H1 (cell line): ENCODE results near the gene LMNA. TPM values are rescaled to one million over a fixed set of nuclear protein-coding genes. Genes with fewer than 3 reads are reported as not detected.

Source experiments
- CREB1 ChIP-seq: IDR thresholded peaks from 2 replicates; pipeline ENCODE4 v1.6.1; 2012; ENCODE audit warnings: inconsistent platforms
- PHF8 ChIP-seq: fragments of 200-600 bp; sonication (generic); conservative IDR thresholded peaks from 2 replicates; pipeline ENCODE4 v1.7.1; 2012; ENCODE audit warnings: low read depth, mild to moderate bottlenecking, inconsistent platforms, low read length, moderate library complexity
- SP2 ChIP-seq: IDR thresholded peaks from 2 replicates; pipeline ENCODE4 v1.6.1; 2012; ENCODE audit warnings: mild to moderate bottlenecking, low read length, inconsistent platforms
- polyA plus RNA-seq, 7 experiments: library from polyadenylated mRNA; depleted of rRNA in 3 of 7; stranded (reverse) in 5 of 7; unstranded in 2 of 7; fragments of >200 nt in 5 of 7; fragments of 200-250 nt in 2 of 7; gene quantifications; 1 replicate in 5 of 7; 2 replicates in 1 of 7; 4 replicates in 1 of 7; pipeline versions ENCODE4 v1.2.1 to v1.2.3, GENCODE V29; 2011 to 2013; ENCODE audit warnings: missing spikeins in 2 of 7, mixed read lengths in 2 of 7
- total RNA-seq: library from RNA; stranded (reverse); fragmentation: NEBNext Ultra II Directional; extraction: Animal tissue kit (Norgen Biotek cat#: 25700); gene quantifications from 2 replicates; pipeline ENCODE4 v1.2.1, GENCODE V29; 2021
- TF ChIP-seq, protein P1 (sequence below): fragments of 300-600 bp; sonication (generic); IDR thresholded peaks from 2 replicates; pipeline ENCODE4 v1.7.1; 2012; ENCODE audit warnings: low read length, moderate library complexity, mild to moderate bottlenecking, inconsistent platforms; ENCODE audit not compliant: insufficient replicate concordance

LMNA gene
- total and polyA plus RNA-seq, 2 of the 8 experiments (the other 6 are each of a cell fraction or from before 2014, with no cell fraction given), result 25.8 to 46.8 TPM

DNA sequence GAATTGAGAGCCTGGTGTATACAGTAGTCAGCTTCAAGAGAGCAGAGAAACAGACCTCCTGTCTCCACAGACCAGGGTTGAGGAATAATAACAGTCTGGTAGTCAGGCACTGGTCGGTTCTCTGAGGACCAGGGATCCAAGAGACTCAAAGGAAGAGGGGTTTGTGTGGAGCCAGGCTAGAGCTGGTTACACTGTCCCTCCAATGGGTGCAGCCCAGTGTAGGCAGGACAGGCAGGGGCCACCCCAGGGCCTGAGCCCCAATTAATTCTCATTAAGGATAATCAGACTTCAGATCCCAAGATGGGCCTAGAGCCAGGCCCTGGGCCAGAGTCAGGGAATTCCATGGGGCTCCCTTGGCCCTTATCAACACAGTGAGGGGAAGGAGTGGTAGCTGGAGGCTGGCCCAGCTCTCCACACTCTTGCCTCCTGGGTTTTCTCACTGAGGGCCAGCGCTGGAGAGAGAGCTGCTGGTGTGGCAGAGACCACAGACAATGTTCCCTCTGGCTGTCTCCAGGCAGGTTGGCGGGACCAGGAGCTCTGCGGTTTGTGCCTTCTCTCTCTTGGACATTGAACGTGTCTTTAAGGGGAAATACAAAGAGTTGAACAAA lies 48.0 kb downstream of the LMNA start (continued):
- TF ChIP-seq, protein P1, sequence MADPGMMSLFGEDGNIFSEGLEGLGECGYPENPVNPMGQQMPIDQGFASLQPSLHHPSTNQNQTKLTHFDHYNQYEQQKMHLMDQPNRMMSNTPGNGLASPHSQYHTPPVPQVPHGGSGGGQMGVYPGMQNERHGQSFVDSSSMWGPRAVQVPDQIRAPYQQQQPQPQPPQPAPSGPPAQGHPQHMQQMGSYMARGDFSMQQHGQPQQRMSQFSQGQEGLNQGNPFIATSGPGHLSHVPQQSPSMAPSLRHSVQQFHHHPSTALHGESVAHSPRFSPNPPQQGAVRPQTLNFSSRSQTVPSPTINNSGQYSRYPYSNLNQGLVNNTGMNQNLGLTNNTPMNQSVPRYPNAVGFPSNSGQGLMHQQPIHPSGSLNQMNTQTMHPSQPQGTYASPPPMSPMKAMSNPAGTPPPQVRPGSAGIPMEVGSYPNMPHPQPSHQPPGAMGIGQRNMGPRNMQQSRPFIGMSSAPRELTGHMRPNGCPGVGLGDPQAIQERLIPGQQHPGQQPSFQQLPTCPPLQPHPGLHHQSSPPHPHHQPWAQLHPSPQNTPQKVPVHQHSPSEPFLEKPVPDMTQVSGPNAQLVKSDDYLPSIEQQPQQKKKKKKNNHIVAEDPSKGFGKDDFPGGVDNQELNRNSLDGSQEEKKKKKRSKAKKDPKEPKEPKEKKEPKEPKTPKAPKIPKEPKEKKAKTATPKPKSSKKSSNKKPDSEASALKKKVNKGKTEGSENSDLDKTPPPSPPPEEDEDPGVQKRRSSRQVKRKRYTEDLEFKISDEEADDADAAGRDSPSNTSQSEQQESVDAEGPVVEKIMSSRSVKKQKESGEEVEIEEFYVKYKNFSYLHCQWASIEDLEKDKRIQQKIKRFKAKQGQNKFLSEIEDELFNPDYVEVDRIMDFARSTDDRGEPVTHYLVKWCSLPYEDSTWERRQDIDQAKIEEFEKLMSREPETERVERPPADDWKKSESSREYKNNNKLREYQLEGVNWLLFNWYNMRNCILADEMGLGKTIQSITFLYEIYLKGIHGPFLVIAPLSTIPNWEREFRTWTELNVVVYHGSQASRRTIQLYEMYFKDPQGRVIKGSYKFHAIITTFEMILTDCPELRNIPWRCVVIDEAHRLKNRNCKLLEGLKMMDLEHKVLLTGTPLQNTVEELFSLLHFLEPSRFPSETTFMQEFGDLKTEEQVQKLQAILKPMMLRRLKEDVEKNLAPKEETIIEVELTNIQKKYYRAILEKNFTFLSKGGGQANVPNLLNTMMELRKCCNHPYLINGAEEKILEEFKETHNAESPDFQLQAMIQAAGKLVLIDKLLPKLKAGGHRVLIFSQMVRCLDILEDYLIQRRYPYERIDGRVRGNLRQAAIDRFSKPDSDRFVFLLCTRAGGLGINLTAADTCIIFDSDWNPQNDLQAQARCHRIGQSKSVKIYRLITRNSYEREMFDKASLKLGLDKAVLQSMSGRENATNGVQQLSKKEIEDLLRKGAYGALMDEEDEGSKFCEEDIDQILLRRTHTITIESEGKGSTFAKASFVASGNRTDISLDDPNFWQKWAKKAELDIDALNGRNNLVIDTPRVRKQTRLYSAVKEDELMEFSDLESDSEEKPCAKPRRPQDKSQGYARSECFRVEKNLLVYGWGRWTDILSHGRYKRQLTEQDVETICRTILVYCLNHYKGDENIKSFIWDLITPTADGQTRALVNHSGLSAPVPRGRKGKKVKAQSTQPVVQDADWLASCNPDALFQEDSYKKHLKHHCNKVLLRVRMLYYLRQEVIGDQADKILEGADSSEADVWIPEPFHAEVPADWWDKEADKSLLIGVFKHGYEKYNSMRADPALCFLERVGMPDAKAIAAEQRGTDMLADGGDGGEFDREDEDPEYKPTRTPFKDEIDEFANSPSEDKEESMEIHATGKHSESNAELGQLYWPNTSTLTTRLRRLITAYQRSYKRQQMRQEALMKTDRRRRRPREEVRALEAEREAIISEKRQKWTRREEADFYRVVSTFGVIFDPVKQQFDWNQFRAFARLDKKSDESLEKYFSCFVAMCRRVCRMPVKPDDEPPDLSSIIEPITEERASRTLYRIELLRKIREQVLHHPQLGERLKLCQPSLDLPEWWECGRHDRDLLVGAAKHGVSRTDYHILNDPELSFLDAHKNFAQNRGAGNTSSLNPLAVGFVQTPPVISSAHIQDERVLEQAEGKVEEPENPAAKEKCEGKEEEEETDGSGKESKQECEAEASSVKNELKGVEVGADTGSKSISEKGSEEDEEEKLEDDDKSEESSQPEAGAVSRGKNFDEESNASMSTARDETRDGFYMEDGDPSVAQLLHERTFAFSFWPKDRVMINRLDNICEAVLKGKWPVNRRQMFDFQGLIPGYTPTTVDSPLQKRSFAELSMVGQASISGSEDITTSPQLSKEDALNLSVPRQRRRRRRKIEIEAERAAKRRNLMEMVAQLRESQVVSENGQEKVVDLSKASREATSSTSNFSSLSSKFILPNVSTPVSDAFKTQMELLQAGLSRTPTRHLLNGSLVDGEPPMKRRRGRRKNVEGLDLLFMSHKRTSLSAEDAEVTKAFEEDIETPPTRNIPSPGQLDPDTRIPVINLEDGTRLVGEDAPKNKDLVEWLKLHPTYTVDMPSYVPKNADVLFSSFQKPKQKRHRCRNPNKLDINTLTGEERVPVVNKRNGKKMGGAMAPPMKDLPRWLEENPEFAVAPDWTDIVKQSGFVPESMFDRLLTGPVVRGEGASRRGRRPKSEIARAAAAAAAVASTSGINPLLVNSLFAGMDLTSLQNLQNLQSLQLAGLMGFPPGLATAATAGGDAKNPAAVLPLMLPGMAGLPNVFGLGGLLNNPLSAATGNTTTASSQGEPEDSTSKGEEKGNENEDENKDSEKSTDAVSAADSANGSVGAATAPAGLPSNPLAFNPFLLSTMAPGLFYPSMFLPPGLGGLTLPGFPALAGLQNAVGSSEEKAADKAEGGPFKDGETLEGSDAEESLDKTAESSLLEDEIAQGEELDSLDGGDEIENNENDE, result no peak
- TF ChIP-seq SP2 (no peak), CREB1 (no peak), PHF8 (no peak)
